Measurements from ENCODE around the gene NHP2. TPM values are rescaled to one million over a fixed set of nuclear protein-coding genes. Genes with fewer than 3 reads are reported as not detected.
A peak's percentile ranks its signal among the peaks of the same experiment; 100 is the strongest.
"Not testable (repeated sequence)": the region's sequence is repeated elsewhere in the genome, so short reads cannot be mapped to it uniquely, and the experiment has no call there.

NHP2 gene
- total RNA-seq (2014; rRNA removed; shearing (Covaris generic)): 288 and 307 TPM in 2 replicates
- 259 and 286 TPM in 2 replicates for polyA plus RNA-seq (2014; cell fraction: nucleus; rRNA removed)

- DNase-seq (ENCODE audit: extremely low read depth, low read depth): peak; percentile 99
These were observed at the start of gene NHP2 for GRCh38 chr5:178153530-178154340. NHP2 (minus strand) TSS chr5:178153885; CDS start chr5:178153817, 68 bp downstream.

- no peak for DNase-seq (ENCODE audit: extremely low read depth, low read depth)
These were observed 48.9 kb upstream of the NHP2 start for GRCh38 chr5:178202541-178202940.

- no peak for DNase-seq (ENCODE audit: extremely low read depth, low read depth)
These were observed 48.2 kb upstream of the NHP2 start for GRCh38 chr5:178201927-178202235.

GRCh38 chr5:178201221-178201926 is 47.7 kb upstream of the NHP2 start:
- no peak for DNase-seq (ENCODE audit: extremely low read depth, low read depth)

GRCh38 chr5:178199581-178200434 is 46.1 kb upstream of the NHP2 start:
- no peak for DNase-seq (ENCODE audit: extremely low read depth, low read depth)

- no peak for DNase-seq (ENCODE audit: extremely low read depth, low read depth)
These were observed 45.0 kb upstream of the NHP2 start for GRCh38 chr5:178198706-178199105.

- not testable (repeated sequence) for DNase-seq (ENCODE audit: extremely low read depth, low read depth)
These were observed 44.5 kb upstream of the NHP2 start for GRCh38 chr5:178198151-178198550.

GRCh38 chr5:178196986-178197385 is 43.3 kb upstream of the NHP2 start:
- no peak for DNase-seq (ENCODE audit: extremely low read depth, low read depth)

- DNase-seq (ENCODE audit: extremely low read depth, low read depth): no peak
These were observed 42.7 kb upstream of the NHP2 start for GRCh38 chr5:178196281-178196812.

GRCh38 chr5:178194026-178194425 is 40.3 kb upstream of the NHP2 start:
- DNase-seq (ENCODE audit: extremely low read depth, low read depth): no peak

GRCh38 chr5:178193251-178193809 is 39.6 kb upstream of the NHP2 start:
- no peak for DNase-seq (ENCODE audit: extremely low read depth, low read depth)

GRCh38 chr5:178192787-178193186 is 39.1 kb upstream of the NHP2 start:
- DNase-seq (ENCODE audit: extremely low read depth, low read depth): no peak

- no peak for DNase-seq (ENCODE audit: extremely low read depth, low read depth)
These were observed 38.6 kb upstream of the NHP2 start for GRCh38 chr5:178192244-178192643.

GRCh38 chr5:178191661-178192060 is 38.0 kb upstream of the NHP2 start:
- no peak for DNase-seq (ENCODE audit: extremely low read depth, low read depth)

GRCh38 chr5:178189433-178189832 is 35.7 kb upstream of the NHP2 start:
- DNase-seq (ENCODE audit: extremely low read depth, low read depth): no peak

- DNase-seq (ENCODE audit: extremely low read depth, low read depth): no peak
These were observed 33.3 kb upstream of the NHP2 start, which contains the start of gene GMCL2 for GRCh38 chr5:178187014-178187413. GMCL2 (minus strand) TSS chr5:178187371; CDS start chr5:178187299, 72 bp downstream.

GRCh38 chr5:178186427-178186826 is 32.7 kb upstream of the NHP2 start:
- no peak for DNase-seq (ENCODE audit: extremely low read depth, low read depth)

GRCh38 chr5:178182158-178182876 is 28.6 kb upstream of the NHP2 start:
- DNase-seq (ENCODE audit: extremely low read depth, low read depth): no peak

- DNase-seq (ENCODE audit: extremely low read depth, low read depth): no peak
These were observed 26.6 kb upstream of the NHP2 start for GRCh38 chr5:178180141-178180863.

Data from NCI-H460 (cell line).